Astrocyte of the spinal cord (primary cell): Measurements from ENCODE around the gene GNG7.

Experiments
- DNase-seq: peaks from one replicate; pipeline ENCODE4 v3.0.0; 2011; ENCODE audit warnings: low read depth, low spot score
- H3K4me3 ChIP-seq: 2 replicates; pipeline ENCODE4 v1.5.1; 2011; ENCODE audit warnings: low read depth, mild to moderate bottlenecking, low read length, moderate library complexity
- in situ Hi-C: cut with HindIII; loops from 2 replicates; pipeline ENCODE4 v1.10.0; 2017; ENCODE audit warnings: low sequenced_read_pairs
- TF ChIP-seq, protein P1 (sequence below): IDR thresholded peaks from 2 replicates; pipeline ENCODE4 v1.5.1; 2012; ENCODE audit warnings: low read depth, mild to moderate bottlenecking, low read length, inconsistent platforms

The GNG7 gene

DNA sequence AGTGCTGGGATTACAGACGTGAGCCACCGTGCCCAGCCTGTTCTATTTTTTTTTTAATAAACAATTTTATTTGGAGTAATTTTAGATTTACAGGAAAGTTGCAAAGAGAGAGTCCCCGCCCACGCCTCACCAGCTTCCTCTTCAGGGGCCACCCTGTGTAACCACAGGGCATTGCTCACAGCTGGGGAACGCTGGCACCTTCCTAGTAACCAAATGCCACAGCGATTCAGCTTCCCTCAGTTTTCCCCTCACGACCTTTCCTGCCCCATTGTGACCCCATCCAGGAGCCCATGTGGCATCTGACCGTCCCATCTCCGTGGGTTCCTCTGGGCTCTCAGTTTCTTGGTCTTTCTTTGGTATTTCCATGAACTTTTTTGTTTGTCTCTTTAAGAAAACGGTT is 83.9 kb downstream of the GNG7 start:
- TF ChIP-seq, protein P1, sequence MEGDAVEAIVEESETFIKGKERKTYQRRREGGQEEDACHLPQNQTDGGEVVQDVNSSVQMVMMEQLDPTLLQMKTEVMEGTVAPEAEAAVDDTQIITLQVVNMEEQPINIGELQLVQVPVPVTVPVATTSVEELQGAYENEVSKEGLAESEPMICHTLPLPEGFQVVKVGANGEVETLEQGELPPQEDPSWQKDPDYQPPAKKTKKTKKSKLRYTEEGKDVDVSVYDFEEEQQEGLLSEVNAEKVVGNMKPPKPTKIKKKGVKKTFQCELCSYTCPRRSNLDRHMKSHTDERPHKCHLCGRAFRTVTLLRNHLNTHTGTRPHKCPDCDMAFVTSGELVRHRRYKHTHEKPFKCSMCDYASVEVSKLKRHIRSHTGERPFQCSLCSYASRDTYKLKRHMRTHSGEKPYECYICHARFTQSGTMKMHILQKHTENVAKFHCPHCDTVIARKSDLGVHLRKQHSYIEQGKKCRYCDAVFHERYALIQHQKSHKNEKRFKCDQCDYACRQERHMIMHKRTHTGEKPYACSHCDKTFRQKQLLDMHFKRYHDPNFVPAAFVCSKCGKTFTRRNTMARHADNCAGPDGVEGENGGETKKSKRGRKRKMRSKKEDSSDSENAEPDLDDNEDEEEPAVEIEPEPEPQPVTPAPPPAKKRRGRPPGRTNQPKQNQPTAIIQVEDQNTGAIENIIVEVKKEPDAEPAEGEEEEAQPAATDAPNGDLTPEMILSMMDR, result no peak
- H3K4me3 ChIP-seq, result no peak overlapping the region
- peak; percentile 41 for DNase-seq
- in situ Hi-C loops, result no loop called here

DNA sequence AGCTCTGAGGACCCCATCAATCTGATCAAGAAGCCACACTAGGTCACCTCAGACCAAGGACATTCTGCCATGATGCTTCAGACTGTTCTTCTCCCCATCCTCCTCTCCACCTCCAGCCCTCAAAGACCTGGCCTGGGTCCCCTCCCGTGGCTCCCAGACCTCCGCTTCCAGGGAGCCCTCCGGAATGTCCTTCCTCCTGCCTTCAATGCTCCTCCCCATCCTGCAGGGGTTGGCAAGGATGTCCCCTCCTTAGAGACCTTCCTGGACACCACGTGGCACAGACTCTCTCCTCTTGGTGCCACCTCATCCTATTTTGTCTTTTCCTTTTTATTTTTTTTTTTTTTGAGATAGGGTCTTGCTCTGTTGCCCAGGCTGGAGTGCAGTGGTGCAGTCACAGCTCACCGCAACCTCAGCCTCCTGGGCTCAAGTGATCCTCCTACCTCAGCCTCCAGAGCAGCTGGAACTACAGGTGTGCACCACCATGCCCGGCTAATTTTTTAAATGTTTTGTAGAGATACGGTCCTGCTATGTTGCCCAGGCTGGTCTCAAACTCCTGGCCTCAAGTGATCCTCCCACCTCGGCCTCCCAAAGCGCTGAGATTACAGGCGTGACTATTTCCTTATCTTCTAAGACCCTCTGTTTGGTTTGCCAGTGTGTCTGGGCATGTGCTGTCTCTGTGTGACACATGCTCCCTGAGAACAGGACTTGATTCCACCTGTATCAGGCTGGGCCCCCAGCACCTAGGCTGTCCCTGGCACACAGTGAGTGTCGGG is 84.9 kb downstream of the GNG7 start:
- no peak for DNase-seq
- H3K4me3 ChIP-seq, result no peak overlapping the region
- in situ Hi-C loops, result no loop called here
- TF ChIP-seq, protein P1, result no peak

DNA sequence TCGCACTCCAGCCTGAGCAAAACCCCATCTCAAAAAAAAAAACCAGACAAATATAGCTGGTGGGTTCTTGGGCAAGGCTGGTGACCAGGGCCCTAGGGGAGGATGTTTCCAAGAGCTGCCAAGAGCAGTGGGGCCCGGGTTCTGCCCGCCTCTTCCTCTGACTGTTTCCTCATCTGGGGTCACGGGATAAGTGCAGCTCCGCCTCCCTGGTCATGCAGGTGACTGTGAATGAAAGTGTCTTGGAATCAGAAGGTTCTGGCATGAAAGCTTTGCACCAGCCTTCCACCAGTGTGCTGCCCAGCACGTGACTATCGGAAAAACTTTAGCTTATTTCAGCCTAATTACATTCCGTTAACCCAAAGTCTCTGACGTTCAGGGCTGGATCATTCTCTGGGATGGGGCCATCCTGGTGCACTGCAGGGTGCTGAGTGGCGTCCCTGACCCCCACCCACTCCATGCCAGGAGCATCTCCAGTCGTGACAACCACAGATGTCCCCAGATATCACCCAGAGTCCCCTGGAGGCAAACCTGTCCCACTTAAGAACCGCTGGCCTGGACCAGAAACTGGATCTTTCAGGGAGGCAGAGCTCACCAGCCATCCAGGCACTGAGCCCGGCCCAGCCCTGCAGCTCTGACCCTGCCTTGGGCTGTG is 85.6 kb downstream of the GNG7 start:
- no peak overlapping the region for H3K4me3 ChIP-seq
- TF ChIP-seq, protein P1, result no peak
- no peak for DNase-seq
- in situ Hi-C loops, result no loop called here

DNA sequence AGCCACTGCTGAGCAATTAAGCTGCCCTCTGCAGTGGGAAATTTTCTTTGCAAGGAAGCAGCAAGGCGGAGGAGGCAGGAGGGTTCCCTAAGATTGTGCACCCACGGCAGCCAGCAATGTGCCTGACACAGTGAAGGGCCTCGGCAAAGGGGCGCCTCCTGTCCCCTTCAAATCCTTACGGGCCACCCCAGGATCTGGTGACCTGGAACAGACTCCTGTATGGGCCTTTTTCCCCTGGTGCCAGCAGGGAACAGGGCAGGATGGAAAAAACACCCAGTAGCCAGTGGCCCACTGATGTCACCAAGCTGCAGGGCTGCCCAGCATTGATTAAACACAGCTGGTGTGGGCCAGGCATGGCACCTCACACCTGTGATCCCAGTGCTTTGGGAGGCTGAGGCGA is 86.7 kb downstream of the GNG7 start:
- in situ Hi-C loops, result no loop called here
- TF ChIP-seq, protein P1, result no peak
- DNase-seq, result no peak
- H3K4me3 ChIP-seq, result no peak overlapping the region

DNA sequence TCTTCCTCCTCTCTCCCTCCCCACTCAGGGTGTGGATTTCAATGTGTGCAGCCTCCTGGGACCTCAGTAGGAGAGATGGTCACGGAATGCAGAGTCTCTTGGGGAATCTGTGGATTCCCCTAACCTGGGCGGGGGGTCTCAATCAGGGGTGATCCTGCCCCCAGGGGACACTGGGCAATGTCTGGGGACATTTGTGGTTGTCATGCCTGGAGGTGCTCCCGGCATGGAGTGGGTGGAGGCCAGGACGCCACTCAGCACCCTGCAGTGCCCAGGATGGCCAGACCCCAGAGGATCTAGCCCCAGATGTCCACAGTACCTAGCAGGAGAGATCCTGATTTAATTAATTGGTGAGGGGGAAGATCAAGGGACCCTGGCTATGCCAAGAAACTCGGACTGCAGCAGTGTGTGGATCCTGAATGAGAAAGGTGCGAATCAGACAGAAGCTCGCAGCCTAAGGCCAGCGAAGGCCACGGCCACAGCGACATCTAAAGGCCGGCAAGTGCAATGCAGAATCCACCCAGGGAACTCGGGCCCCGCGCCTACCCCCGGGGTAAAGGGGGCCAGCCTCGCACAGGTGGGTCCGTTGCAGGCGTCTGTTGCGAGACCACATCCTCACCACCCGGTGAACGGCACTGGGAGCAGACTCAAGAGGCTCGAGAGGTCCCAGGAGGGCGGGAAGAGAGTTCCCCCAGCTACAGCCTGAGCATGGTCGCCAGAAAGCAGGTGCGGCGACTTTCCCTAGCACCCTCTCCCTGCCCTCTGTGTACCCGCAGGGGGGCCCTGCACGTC is 88.8 kb downstream of the GNG7 start:
- no peak for DNase-seq
- H3K4me3 ChIP-seq, result no peak overlapping the region
- in situ Hi-C loops, result no loop called here
- TF ChIP-seq, protein P1, result peak; percentile 96

DNA sequence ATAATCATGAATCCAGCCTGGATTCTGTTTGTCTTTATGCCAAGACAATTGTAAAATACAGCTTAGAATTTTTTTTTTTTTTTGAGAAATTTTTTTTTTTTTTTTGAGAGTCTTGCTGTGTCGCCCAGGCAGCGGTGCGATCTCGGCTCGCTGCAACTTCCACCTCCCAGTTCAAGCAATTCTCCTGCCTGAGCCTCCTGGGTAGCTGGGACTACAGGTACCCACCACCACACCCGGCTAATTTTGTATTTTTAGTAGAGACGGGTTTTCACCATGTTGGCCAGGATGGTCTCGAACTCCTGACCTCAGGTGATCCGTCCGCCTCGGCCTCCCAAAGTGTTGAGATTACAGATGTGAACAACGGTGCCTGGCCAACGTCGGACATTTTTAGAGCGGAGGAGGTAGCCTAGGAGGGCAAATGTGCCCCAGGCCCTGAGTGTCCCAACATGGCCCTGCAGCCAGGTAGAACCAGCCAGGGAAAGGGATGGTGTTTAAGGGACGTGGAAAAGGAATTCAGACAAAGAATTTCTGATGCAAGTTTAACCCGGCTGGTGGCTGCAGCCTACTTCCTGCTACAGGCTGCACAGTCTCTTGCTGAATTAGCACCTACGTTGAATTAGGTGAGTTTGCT is 89.8 kb downstream of the GNG7 start:
- DNase-seq, result no peak
- TF ChIP-seq, protein P1, result no peak
- no peak overlapping the region for H3K4me3 ChIP-seq
- in situ Hi-C loops, result no loop called here
